Measurements from ENCODE around the gene SMOC2.

- TF ChIP-seq CTCF (IDR thresholded peaks at IDR 0.05) (no peak), POLR2AphosphoS5 (IDR thresholded peaks at IDR 0.05) (no peak), POLR2A (IDR thresholded peaks at IDR 0.05) (no peak)
Measured at GRCh38 chr6:168495133-168495532, 54.1 kb downstream of the SMOC2 start.

Data from prostate gland (tissue), 2 donors.